Activated T-cell treated with anti-CD3 and anti-CD28 coated beads, Interleukin-2, amount 50 U/mL, for 4 hours (primary cell): ENCODE data around the gene CHERP. TPM values are rescaled to one million over a fixed set of nuclear protein-coding genes. Genes with fewer than 3 reads are reported as not detected.
"Not testable (repeated sequence)": the region's sequence is repeated elsewhere in the genome, so short reads cannot be mapped to it uniquely, and the experiment has no call there.

ENCODE experiments used
- ATAC-seq, 2 donors: fragments of 200-7000 bp; cut with Tn5 transposase; one replicate each; pipeline ENCODE4 v1.10.0; 2021
- DNase-seq: peaks from one replicate; pipeline ENCODE4 v3.0.0-alpha.2; 2020
- H3K27me3 Mint-ChIP-seq: one replicate; pipeline ENCODE4 v1.8.0; 2021; ENCODE audit warnings: low read depth, mixed read lengths
- H3K36me3 Mint-ChIP-seq: one replicate; pipeline ENCODE4 v1.8.0; 2022; ENCODE audit warnings: mixed read lengths; ENCODE audit not compliant: insufficient read depth
- H3K4me1 Mint-ChIP-seq: one replicate; pipeline ENCODE4 v1.8.0; 2021; ENCODE audit warnings: low read depth, mixed read lengths
- H3K4me3 Mint-ChIP-seq: one replicate; pipeline ENCODE4 v1.8.0; 2021; ENCODE audit warnings: mild to moderate bottlenecking, moderate library complexity, mixed read lengths
- H3K9me3 Mint-ChIP-seq: one replicate; pipeline ENCODE4 v1.8.0; 2021; ENCODE audit warnings: mixed read lengths
- total RNA-seq, 3 donors: library from RNA; stranded (reverse); gene quantifications; one replicate each; pipeline ENCODE4 v1.2.1, GENCODE V29; 2021

The CHERP gene
- total RNA-seq, 3 donors from 2014 or later: 98.7 to 107 (median 103) TPM

DNA sequence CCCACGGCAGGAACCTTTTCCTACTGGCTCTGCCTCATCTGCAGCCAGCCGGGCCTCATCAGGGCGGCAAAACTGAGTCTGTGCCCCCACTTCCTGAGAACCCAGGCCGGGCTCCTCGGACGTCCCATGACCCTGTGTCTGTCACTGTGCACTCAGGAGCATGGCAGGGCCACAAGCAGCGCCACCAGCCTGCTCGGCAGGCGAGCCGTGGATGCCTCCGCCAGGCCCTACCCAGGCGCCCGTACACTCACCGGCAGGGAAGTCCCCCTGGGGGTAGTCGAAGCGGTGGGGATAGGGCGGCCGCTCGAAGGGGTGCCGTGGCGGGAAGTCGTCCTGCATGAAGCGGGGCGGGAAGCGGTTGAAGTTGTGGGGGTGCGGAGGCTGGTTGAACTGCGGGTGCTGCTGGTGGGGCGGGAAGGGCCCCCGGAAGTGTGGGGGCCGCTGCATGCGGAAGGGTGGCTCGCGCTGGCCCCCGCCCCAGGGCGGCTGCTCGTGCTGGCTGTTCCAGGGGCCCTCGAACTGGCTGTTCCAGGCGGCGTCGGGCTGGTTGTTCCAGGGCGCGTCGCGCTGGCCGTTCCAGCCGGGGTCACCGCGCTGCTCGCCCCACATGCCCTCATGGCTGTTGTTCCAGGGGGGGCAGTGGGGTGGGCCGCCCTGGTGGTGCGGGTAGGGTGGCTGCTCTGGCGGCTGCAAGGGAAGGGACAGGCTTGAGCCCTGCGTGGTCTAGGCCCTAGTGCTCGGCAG is 17.1 kb downstream of the CHERP start:
- Mint-ChIP-seq H3K27me3 (no peaks in the 10 kb centered on the region), H3K4me3 (no peak overlapping the region), H3K36me3 (peaks cover 34% of the 10 kb centered on the region), H3K4me1 (no peaks in the 10 kb centered on the region), H3K9me3 (no peaks in the 10 kb centered on the region)
- ATAC-seq: no peak
- no peak for DNase-seq

DNA sequence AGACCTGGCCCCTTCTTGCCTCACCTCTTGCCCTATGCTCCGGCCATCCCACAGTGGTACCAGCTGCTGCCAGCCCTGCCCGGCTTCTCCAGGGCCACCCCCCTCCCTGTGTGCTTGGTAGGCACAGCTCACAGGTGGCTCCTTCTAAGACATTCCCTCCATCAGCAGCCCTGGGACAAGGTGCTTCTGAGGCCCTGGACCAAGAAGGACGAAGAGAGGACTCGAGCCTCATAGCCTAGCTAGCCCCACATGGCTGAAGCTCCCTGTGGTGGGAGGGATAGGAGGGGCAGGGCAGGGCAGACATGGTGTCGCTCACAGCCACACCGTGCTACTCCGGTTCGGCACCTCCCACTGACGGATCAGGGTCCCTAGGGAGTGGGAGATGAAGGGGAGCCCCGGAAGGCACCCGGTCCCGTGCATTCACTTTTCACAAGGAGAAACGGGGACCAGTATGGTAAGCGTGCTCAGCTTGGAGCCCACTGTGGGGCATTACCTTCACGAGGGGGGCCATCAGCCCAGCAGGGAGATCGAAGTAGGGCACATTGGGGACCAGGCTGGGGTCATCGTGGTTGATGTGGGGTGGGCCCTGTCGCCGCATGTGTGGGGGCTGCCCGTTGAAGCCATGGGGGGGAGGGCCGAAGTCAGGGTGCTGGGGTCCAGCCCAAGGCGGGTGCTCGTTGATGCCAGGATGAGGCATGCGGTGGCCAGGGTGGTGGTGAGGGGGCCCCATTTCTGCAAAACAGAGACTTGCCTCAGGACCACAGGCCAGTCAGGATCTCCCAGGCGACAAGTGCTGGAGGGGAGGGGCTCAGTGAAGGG is 19.5 kb downstream of the CHERP start:
- no peaks in the 10 kb centered on the region for H3K9me3 Mint-ChIP-seq
- no peak for DNase-seq
- ATAC-seq: no peak
- H3K36me3 Mint-ChIP-seq: peaks cover 39% of the 10 kb centered on the region
- no peaks in the 10 kb centered on the region for H3K4me1 Mint-ChIP-seq
- no peaks in the 10 kb centered on the region for H3K27me3 Mint-ChIP-seq
- H3K4me3 Mint-ChIP-seq: peak overlapping the region; percentile 26

DNA sequence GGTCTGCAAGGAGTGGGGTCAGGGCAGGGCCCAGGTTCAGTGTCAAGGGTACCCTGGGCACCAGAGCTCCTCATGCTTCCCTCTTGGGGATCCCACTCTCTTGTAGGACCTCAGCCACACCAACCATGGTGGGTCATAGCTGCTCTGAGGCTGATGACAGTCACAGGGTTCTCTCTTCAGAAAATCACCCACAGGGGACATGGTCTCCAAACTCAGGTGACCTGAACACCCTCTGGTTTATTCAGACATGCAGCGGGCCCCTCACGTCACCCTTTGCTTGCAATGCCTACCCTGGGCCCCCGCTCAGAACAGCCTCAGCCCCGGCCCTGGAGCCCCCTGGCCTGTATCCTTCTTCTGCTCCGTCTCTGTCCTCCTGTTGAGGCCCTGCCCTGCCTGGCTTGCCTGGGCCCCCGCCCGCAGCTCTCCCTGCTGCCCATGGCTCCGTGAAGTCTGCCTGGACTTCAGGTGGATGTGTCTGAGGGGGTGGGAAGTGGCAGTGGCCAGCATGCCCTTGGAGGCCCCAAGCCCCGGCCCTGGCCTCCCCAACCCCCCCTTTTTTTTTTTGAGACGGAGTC is 20.4 kb downstream of the CHERP start:
- DNase-seq (no peak), ATAC-seq (no peak)
- Mint-ChIP-seq H3K27me3 (no peaks in the 10 kb centered on the region), H3K4me1 (peaks cover 1% of the 10 kb centered on the region), H3K4me3 (no peak overlapping the region), H3K9me3 (no peaks in the 10 kb centered on the region), H3K36me3 (peaks cover 39% of the 10 kb centered on the region)

- Mint-ChIP-seq H3K36me3 (peaks cover 39% of the 10 kb centered on the region), H3K4me3 (no peak overlapping the region), H3K27me3 (no peaks in the 10 kb centered on the region), H3K9me3 (no peaks in the 10 kb centered on the region), H3K4me1 (peaks cover 1% of the 10 kb centered on the region)
- ATAC-seq (no peak), DNase-seq (no peak)
Observed at GRCh38 chr19:16520986-16521624, 21.1 kb downstream of the CHERP start.

- DNase-seq (no peak), ATAC-seq (no peak)
- H3K27me3 Mint-ChIP-seq: no peaks in the 10 kb centered on the region
- H3K4me3 Mint-ChIP-seq: no peak overlapping the region
- peaks cover 1% of the 10 kb centered on the region for H3K4me1 Mint-ChIP-seq
- no peaks in the 10 kb centered on the region for H3K9me3 Mint-ChIP-seq
- H3K36me3 Mint-ChIP-seq: peaks cover 39% of the 10 kb centered on the region
Observed at GRCh38 chr19:16520074-16520973, 21.9 kb downstream of the CHERP start.

DNA sequence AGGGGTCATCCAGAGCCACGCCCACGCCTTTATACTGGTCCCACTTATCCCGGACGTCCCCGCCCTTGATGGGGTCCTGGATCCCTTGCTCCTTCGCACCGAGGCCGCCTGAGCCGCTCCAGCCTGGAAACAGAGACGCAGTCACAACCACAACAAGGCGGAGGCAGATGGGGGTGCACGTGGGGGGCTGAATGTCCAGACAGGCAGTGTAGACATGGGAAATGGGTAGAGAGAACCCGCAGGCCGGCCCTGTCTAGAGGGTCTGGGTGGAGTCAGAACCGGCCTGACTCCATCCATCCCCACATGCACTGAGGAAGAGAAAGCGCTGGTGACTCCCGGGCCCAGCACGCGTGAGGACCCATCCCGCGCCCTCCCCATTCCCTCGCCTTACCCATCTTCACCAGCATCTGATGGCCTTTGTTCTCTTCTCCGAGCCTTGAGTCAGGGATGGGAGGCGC is 23.0 kb downstream of the CHERP start:
- peaks cover 38% of the 10 kb centered on the region for H3K36me3 Mint-ChIP-seq
- no peak for DNase-seq
- H3K4me3 Mint-ChIP-seq: no peak overlapping the region
- H3K9me3 Mint-ChIP-seq: no peaks in the 10 kb centered on the region
- no peak for ATAC-seq
- H3K4me1 Mint-ChIP-seq: peaks cover 1% of the 10 kb centered on the region
- H3K27me3 Mint-ChIP-seq: no peaks in the 10 kb centered on the region

GRCh38 chr19:16518483-16519229 is 23.6 kb downstream of the CHERP start:
- no peaks in the 10 kb centered on the region for H3K9me3 Mint-ChIP-seq
- H3K4me3 Mint-ChIP-seq: no peak overlapping the region
- peaks cover 32% of the 10 kb centered on the region for H3K36me3 Mint-ChIP-seq
- ATAC-seq: no peak
- no peak for DNase-seq
- H3K4me1 Mint-ChIP-seq: peaks cover 1% of the 10 kb centered on the region
- no peaks in the 10 kb centered on the region for H3K27me3 Mint-ChIP-seq

DNA sequence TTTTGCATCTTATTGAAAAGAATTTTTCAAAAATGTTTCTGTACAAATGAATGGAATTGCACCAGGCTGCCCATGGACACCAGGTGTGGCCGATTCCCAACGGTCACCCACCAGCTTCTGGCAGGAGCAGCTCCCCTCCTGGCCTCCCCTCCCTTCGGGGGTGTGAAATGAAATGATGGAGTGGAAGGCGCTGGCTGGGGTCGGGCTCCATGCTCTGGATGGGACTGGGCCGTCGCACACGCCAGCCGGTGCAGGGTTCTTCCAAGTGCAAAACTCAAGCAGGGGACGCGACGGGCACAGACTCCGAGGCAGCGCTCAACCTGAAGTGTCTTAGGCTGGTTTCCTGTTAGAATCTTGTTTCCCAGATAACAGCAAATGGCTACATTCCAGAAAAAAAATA is 24.2 kb downstream of the CHERP start:
- no peaks in the 10 kb centered on the region for H3K27me3 Mint-ChIP-seq
- H3K36me3 Mint-ChIP-seq: peaks cover 27% of the 10 kb centered on the region
- ATAC-seq (no peak), DNase-seq (no peak)
- no peak overlapping the region for H3K4me3 Mint-ChIP-seq
- peaks cover 1% of the 10 kb centered on the region for H3K4me1 Mint-ChIP-seq
- H3K9me3 Mint-ChIP-seq: no peaks in the 10 kb centered on the region

GRCh38 chr19:16516923-16517610 is 25.2 kb downstream of the CHERP start:
- ATAC-seq (peak in 1 of 2 donors; percentile 11), DNase-seq (no peak)
- no peaks in the 10 kb centered on the region for H3K27me3 Mint-ChIP-seq
- peaks cover 1% of the 10 kb centered on the region for H3K4me1 Mint-ChIP-seq
- H3K4me3 Mint-ChIP-seq: no peak overlapping the region
- peaks cover 25% of the 10 kb centered on the region for H3K36me3 Mint-ChIP-seq
- no peaks in the 10 kb centered on the region for H3K9me3 Mint-ChIP-seq

GRCh38 chr19:16516381-16516780 is 25.9 kb downstream of the CHERP start:
- Mint-ChIP-seq H3K36me3 (peaks cover 26% of the 10 kb centered on the region), H3K4me1 (peaks cover 1% of the 10 kb centered on the region), H3K27me3 (no peaks in the 10 kb centered on the region), H3K4me3 (no peak overlapping the region), H3K9me3 (no peaks in the 10 kb centered on the region)
- no peak for DNase-seq
- ATAC-seq: no peak

DNA sequence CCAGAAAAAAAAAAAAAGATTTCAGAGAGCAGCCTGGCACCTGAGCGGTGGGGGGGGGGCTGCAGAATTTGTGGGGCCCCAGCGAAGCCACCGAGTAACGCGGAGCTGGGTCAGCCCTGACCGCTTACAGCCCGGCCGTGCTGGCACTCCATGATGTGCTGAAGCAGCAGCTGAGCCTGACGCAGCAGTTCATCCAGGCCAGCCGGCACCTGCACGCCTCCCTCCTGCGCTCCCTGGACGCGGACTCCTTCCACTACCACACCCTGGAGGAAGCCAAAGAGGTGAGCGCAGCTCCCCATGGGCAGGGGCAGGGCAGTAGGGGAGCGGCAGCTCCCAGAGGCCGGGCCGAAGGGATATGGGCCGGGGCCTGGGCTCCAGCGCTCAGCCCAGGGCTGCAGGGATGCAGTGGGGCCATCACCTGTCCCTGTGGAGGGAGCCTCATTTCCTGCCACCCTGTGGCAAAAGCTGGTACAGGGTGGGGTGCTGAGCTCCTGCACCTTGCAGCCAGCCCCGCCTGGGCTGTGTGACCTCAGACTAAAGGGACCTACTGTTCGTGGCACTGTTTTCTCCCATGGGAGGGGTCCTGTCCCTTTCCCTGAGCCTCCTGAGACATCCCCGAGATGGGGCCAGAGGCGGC is 27.7 kb downstream of the CHERP start:
- Mint-ChIP-seq H3K4me3 (no peak overlapping the region), H3K36me3 (peaks cover 17% of the 10 kb centered on the region), H3K9me3 (no peaks in the 10 kb centered on the region), H3K27me3 (no peaks in the 10 kb centered on the region), H3K4me1 (peaks cover 1% of the 10 kb centered on the region)
- ATAC-seq (no peak), DNase-seq (no peak)

DNA sequence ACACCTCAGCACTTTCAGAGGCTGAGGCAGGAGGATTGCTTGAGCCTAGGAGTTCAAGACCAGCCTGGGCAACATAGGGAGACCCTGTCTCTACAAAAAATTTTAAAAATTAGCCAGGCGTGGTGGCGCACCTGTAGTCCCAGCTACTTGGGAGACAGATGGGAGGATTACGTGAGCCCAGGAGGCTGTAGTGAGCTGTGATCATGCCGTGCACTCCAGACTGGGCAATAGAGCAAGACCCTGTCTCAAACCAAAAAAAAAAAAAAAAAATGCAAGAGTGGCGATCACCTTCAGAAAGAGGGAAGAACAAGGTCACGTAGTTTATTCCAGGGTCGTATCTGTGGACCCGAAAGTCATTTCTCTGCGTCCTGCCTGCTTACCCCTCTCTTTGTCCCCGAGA is 29.6 kb downstream of the CHERP start:
- DNase-seq, H3K4me3 Mint-ChIP-seq, H3K4me1 Mint-ChIP-seq, ATAC-seq, H3K36me3 Mint-ChIP-seq, H3K27me3 Mint-ChIP-seq, H3K9me3 Mint-ChIP-seq: not testable (repeated sequence)
